HL-60 (cell line): Measurements from ENCODE around the gene EFCAB8.

ENCODE experiments used
- DNase-seq, 2 experiments: peaks; one replicate each; pipeline ENCODE4 v3.0.0-alpha.2; 2010 to 2020; ENCODE audit warnings: low read depth in 1 of 2, low spot score in 1 of 2
- H3K27ac ChIP-seq: fragments of 250-450 bp; sonication (Bioruptor Pico); replicated peaks from 2 replicates; pipeline ENCODE4 v1.5.1; 2020; ENCODE audit warnings: mild to moderate bottlenecking, moderate library complexity
- H3K27me3 ChIP-seq: fragments of 250-450 bp; sonication (Bioruptor Pico); 2 replicates; pipeline ENCODE4 v1.5.1; 2021; ENCODE audit warnings: mild to moderate bottlenecking, moderate library complexity; ENCODE audit not compliant: insufficient read depth, poor library complexity, severe bottlenecking
- H3K4me3 ChIP-seq: replicated peaks from 2 replicates; pipeline ENCODE4 v1.5.1; 2011; ENCODE audit warnings: mild to moderate bottlenecking, control low read depth, low read length; ENCODE audit not compliant: insufficient read depth
- GABPA ChIP-seq: IDR thresholded peaks from 2 replicates; pipeline ENCODE4 v1.6.1; 2012; ENCODE audit warnings: low read depth
- POLR2AphosphoS5 ChIP-seq: IDR thresholded peaks from 2 replicates; pipeline ENCODE4 v1.6.1; 2012; ENCODE audit warnings: low read depth
- SPI1 ChIP-seq: IDR thresholded peaks from 2 replicates; pipeline ENCODE4 v1.6.1; 2012; ENCODE audit warnings: low read depth, mild to moderate bottlenecking, borderline replicate concordance
- long read RNA-seq: library from polyadenylated mRNA; unstranded; transcript quantifications from one replicate; pipeline ENCODE4 v2.0.0, GENCODE V29; 2020
- TF ChIP-seq, protein P1 (sequence below): IDR thresholded peaks from 2 replicates; pipeline ENCODE4 v1.6.1; 2012; ENCODE audit warnings: low read depth; ENCODE audit not compliant: insufficient replicate concordance
- TF ChIP-seq, protein P2 (sequence below): IDR thresholded peaks from one replicate; pipeline ENCODE4 v1.5.1; 2011; ENCODE audit warnings: low read length, control low read depth, inconsistent platforms; ENCODE audit not compliant: insufficient read depth

EFCAB8 gene, protein sequence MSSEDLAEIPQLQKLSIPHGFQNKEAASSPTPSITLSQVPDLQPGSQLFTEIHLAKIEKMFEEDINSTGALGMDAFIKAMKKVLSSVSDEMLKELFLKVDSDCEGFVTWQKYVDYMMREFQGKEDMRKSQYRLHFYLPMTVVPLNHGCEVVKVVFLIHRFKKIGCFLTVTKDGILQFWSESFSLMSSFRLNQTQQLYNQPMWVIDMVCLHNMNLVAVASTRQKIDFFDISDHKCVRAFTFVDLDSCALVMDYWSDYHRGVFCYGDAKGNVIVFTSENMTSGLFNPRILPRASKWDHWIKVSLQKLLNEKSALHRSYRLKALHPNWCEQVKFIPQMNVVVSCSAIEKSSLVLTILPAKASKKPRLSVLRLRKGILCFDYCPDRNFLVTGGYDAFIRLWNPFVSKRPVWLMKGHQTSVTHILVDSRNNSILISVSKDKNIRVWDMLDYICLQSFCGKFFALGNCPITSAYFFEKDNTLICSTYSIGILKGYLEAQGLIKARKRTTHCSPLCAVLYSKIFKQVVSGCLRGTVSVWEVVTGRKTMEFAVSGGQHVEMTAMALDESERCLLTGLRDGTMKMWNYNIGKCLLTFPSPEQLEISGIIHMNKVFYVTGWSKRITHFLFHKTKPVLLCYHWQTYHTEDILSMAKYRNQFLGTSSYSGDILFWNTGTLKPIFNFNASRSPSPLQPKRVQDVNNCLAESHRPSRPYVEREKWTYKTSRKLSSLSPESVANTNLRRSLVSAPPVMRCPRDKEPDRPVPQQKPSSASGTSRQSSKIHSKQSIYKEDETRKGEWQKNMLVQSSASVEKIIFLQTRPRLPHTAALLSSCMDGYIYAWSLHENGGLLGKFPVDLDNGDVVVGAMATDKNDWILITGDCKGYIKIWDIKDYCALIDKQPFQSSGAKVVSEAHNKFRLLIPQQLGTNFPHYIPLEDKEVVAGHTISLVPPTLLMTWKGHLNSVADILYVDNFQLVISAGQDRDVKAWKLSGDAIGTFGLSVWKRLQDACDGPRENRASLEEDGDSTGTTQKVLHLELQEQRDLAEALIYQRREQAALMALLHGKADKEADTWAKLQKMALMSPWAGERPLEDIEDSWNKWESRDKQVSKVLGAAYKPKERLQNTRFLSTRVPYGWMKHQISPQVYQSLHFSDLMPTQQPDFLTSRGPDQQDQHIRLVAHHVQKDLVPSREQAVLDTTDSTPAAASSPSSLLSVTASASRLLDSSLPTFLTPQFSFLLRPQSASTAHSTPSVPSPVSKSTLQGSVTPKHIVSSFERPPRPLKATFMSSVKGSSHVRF
- long read RNA-seq = 0 reads

DNA sequence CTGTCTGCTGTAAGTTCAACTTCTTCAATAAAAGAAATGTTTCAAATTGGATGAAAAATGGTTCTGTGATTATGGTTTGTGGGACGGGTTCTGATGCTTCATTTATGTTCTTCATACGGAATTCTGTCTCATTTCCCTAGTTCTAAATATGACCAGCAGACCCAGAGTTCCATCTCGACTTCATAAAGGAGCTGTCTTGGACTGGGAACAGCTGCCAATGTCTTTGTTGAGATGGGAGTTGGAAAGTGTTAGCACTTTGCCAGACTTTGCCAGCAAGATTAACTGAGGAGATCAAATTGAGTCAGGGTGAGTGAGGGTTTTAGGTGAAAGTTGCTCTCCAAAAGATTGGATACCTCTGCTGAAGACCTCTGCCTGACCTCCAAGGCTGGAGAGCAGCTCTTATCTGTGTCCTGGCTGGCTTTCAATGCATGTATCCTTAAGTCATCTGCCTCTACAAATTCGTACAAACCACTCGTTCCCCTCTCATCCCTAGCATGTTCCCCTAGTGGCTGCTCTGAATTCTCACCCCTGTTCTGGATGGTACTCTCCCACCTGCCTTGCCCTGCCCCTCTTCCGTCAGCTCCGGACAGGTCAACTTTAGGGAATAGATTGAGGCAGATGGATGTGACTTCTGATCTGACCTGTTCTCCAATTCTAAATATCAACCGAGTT is at the start of gene EFCAB8:
Gene EFCAB8 (plus strand): TSS at position 223 of the 672 bp plus-strand sequence. CDS start 4,870 bp downstream, outside the sequence.
- TF ChIP-seq, protein P1, sequence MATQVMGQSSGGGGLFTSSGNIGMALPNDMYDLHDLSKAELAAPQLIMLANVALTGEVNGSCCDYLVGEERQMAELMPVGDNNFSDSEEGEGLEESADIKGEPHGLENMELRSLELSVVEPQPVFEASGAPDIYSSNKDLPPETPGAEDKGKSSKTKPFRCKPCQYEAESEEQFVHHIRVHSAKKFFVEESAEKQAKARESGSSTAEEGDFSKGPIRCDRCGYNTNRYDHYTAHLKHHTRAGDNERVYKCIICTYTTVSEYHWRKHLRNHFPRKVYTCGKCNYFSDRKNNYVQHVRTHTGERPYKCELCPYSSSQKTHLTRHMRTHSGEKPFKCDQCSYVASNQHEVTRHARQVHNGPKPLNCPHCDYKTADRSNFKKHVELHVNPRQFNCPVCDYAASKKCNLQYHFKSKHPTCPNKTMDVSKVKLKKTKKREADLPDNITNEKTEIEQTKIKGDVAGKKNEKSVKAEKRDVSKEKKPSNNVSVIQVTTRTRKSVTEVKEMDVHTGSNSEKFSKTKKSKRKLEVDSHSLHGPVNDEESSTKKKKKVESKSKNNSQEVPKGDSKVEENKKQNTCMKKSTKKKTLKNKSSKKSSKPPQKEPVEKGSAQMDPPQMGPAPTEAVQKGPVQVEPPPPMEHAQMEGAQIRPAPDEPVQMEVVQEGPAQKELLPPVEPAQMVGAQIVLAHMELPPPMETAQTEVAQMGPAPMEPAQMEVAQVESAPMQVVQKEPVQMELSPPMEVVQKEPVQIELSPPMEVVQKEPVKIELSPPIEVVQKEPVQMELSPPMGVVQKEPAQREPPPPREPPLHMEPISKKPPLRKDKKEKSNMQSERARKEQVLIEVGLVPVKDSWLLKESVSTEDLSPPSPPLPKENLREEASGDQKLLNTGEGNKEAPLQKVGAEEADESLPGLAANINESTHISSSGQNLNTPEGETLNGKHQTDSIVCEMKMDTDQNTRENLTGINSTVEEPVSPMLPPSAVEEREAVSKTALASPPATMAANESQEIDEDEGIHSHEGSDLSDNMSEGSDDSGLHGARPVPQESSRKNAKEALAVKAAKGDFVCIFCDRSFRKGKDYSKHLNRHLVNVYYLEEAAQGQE = no peak
- TF ChIP-seq GABPA (no peak), SPI1 (no peak), POLR2AphosphoS5 (no peak)
- TF ChIP-seq, protein P2, sequence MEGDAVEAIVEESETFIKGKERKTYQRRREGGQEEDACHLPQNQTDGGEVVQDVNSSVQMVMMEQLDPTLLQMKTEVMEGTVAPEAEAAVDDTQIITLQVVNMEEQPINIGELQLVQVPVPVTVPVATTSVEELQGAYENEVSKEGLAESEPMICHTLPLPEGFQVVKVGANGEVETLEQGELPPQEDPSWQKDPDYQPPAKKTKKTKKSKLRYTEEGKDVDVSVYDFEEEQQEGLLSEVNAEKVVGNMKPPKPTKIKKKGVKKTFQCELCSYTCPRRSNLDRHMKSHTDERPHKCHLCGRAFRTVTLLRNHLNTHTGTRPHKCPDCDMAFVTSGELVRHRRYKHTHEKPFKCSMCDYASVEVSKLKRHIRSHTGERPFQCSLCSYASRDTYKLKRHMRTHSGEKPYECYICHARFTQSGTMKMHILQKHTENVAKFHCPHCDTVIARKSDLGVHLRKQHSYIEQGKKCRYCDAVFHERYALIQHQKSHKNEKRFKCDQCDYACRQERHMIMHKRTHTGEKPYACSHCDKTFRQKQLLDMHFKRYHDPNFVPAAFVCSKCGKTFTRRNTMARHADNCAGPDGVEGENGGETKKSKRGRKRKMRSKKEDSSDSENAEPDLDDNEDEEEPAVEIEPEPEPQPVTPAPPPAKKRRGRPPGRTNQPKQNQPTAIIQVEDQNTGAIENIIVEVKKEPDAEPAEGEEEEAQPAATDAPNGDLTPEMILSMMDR = no peak
- Histone ChIP-seq H3K4me3 (no peak within 1 kb of the TSS), H3K27ac (no peak within 1 kb of the TSS), H3K27me3 (no peaks in the 10 kb centered on the region)
- DNase-seq = no peak

DNA sequence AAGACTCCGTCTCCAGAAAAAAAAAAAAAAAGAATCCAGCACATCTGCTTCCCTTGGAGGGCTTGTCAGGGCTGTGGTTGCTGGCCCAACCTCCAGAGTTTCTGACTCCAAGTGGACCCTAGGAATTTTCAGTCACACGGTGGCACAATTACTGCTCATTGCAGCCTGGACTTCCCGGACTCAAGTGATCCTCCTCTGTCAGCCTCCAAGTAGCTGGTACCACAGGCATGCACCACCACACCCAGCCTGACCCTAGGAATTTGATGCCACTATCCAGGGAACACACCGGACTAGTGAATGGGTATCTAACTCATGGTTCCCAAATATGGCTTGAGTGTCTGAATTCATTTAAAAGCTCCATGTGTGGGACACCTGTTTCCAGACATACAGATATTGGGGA is 48.8 kb upstream of the EFCAB8 start:
- no peak for DNase-seq
- H3K27ac ChIP-seq = no peak overlapping the region
- H3K27me3 ChIP-seq = no peaks in the 10 kb centered on the region
- no peak overlapping the region for H3K4me3 ChIP-seq
- TF ChIP-seq POLR2AphosphoS5 = no peak
- TF ChIP-seq, protein P2 = no peak
- TF ChIP-seq, protein P1 = no peak
- TF ChIP-seq GABPA = no peak
- no peak for TF ChIP-seq SPI1

DNA sequence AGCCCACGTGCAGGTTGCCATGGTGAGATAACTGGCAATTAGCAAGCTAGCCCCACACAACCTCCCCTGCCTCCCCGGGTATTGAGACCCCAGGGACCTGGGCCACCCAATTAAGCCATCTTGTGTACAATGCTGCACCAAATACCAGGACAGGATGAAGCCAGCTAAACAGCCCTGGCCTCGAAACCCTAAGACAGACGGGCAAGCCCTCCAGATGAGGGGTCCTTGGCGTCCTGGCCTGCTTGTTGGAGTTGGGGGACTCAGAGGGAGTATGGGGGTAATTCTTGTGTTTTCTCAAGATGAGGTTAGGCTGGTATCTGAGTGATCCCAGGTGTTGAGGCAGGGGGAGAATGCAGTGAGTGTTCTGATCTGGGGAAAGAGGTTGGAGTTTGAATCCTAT is 47.8 kb upstream of the EFCAB8 start:
- H3K27ac ChIP-seq = no peak overlapping the region
- no peak for TF ChIP-seq POLR2AphosphoS5
- TF ChIP-seq, protein P2 = no peak
- TF ChIP-seq SPI1 = no peak
- no peak for TF ChIP-seq GABPA
- TF ChIP-seq, protein P1 = no peak
- no peaks in the 10 kb centered on the region for H3K27me3 ChIP-seq
- no peak overlapping the region for H3K4me3 ChIP-seq
- no peak for DNase-seq
